HCT116 (cell line): ENCODE measurements around the gene PRKN. TPM values are rescaled to one million over a fixed set of nuclear protein-coding genes. Genes with fewer than 3 reads are reported as not detected.

Experiments
- ATAC-seq: fragments of 200-7000 bp; cut with Tn5 transposase; 2 replicates; pipeline ENCODE4 v1.9.1; 2020; ENCODE audit warnings: mild to moderate bottlenecking, moderate library complexity
- BruUV-seq: library from RNA; stranded (reverse); fragments of 400-500 nt; replicated peaks from 2 replicates; lab custom pipeline; 2021; lab: Mats Ljungman, UMichigan
- CTCF ChIA-PET: fragments of 300-600 bp; sonication (Branson Sonifier 250); formaldehyde crosslinking; loops from one replicate; lab custom pipeline; 2021; ENCODE audit warnings: antibody characterized with exemption; lab: Charles Lee
- POLR2A ChIA-PET: fragments of 300-600, 350-600 bp; sonication (Branson Sonifier 250); formaldehyde crosslinking; loops from one replicate; lab custom pipeline; 2021; ENCODE audit warnings: antibody characterized with exemption; lab: Charles Lee
- RAD21 ChIA-PET, 2 experiments: fragments of 300-600 bp; sonication (Branson Sonifier 250); formaldehyde crosslinking; loops; one replicate each; lab custom pipeline; 2023; ENCODE audit warnings: low total read pairs in 2 of 2; ENCODE audit not compliant: uncharacterized antibody in 2 of 2, unreplicated experiment in 2 of 2, low non-redundant PET in 1 of 2; lab: Charles Lee
- DNase-seq: peaks from one replicate; pipeline ENCODE4 v3.0.0-alpha.2; 2010; ENCODE audit warnings: low read depth, low spot score
- H2AFZ ChIP-seq: fragments of 200-600 bp; shearing (Covaris generic), sonication (generic); 2 replicates; pipeline ENCODE4 v1.6.1; 2017; ENCODE audit warnings: low read depth, mixed run types, mixed read lengths, antibody characterized with exemption, low read length; ENCODE audit not compliant: poor library complexity, severe bottlenecking
- H3K27ac ChIP-seq: 2 replicates; pipeline ENCODE4 v1.5.1; 2012; ENCODE audit warnings: low read depth, low read length
- H3K27me3 ChIP-seq: fragments of 200-600 bp; sonication (generic); 2 replicates; pipeline ENCODE4 v1.6.1; 2016; ENCODE audit warnings: mixed run types, low read length, mixed read lengths; ENCODE audit not compliant: insufficient read depth
- H3K36me3 ChIP-seq, 2 experiments: fragments of 200-500 bp in 1 of 2; fragments of 200-600 bp in 1 of 2; sonication (Bioruptor generic) in 1 of 2; sonication (generic) in 1 of 2; 2 replicates each; pipeline versions ENCODE4 v1.5.1 to v1.6.1; 2014 to 2016; ENCODE audit warnings: low read length in 2 of 2, inconsistent platforms in 1 of 2, mixed read lengths in 1 of 2, mixed run types in 1 of 2; ENCODE audit not compliant: insufficient read depth in 2 of 2, control insufficient read depth in 1 of 2
- H3K4me1 ChIP-seq, 2 experiments: fragments of 200-600 bp in 1 of 2; sonication (generic) in 1 of 2; 2 replicates each; pipeline versions ENCODE4 v1.5.1 to v1.6.1; 2012 to 2017; ENCODE audit warnings: low read length in 2 of 2, inconsistent platforms in 1 of 2, mild to moderate bottlenecking in 1 of 2, mixed read lengths in 1 of 2, mixed run types in 1 of 2, moderate library complexity in 1 of 2; ENCODE audit not compliant: insufficient read depth in 2 of 2, control insufficient read depth in 1 of 2
- H3K4me2 ChIP-seq: fragments of 200-600 bp; sonication (generic); 2 replicates; pipeline ENCODE4 v1.6.1; 2017; ENCODE audit warnings: mixed run types, low read length, mixed read lengths
- H3K4me3 ChIP-seq, 2 experiments: fragments of 200-600 bp in 1 of 2; sonication (generic) in 1 of 2; replicated peaks in 1 of 2; 2 replicates each; pipeline ENCODE4 v1.5.1; 2011 to 2016; ENCODE audit warnings: low read length in 2 of 2, control low read depth in 1 of 2, low read depth in 1 of 2, mild to moderate bottlenecking in 1 of 2, mixed read lengths in 1 of 2, mixed run types in 1 of 2
- H3K79me2 ChIP-seq: fragments of 200-600 bp; sonication (generic); 2 replicates; pipeline ENCODE4 v1.6.1; 2017; ENCODE audit warnings: mild to moderate bottlenecking, mixed run types, low read length, moderate library complexity, mixed read lengths; ENCODE audit not compliant: insufficient read depth
- H3K9ac ChIP-seq: fragments of 200-600 bp; sonication (generic); 2 replicates; pipeline ENCODE4 v1.6.1; 2016; ENCODE audit warnings: low read length, mixed read lengths
- H3K9me2 ChIP-seq: fragments of 200-600 bp; sonication (generic), shearing (Covaris generic); 2 replicates; pipeline ENCODE4 v1.6.1; 2017; ENCODE audit warnings: mixed run types, mild to moderate bottlenecking, moderate library complexity; ENCODE audit not compliant: insufficient read depth
- H3K9me3 ChIP-seq, 2 experiments: fragments of 200-500 bp in 1 of 2; fragments of 200-600 bp in 1 of 2; sonication (Bioruptor generic) in 1 of 2; sonication (generic) in 1 of 2; 2 replicates each; pipeline ENCODE4 v1.6.1; 2014 to 2017; ENCODE audit warnings: low read length in 2 of 2, mixed read lengths in 2 of 2, inconsistent platforms in 1 of 2, low read depth in 1 of 2, mild to moderate bottlenecking in 1 of 2, mixed run types in 1 of 2, moderate library complexity in 1 of 2; ENCODE audit not compliant: control insufficient read depth in 1 of 2, insufficient read depth in 1 of 2
- H4K20me1 ChIP-seq: fragments of 200-600 bp; sonication (generic), shearing (Covaris generic); 2 replicates; pipeline ENCODE4 v1.6.1; 2017; ENCODE audit warnings: mixed run types, mild to moderate bottlenecking, moderate library complexity; ENCODE audit not compliant: insufficient read depth
- ATF3 ChIP-seq: IDR thresholded peaks from 2 replicates; pipeline ENCODE4 v1.6.1; 2012
- CBX3 ChIP-seq: IDR thresholded peaks from 2 replicates; pipeline ENCODE4 v1.6.1; 2012; ENCODE audit warnings: low read depth
- CEBPB ChIP-seq: IDR thresholded peaks from 2 replicates; pipeline ENCODE4 v1.6.1; 2012; ENCODE audit warnings: low read depth
- CTCF ChIP-seq, 3 experiments: fragments of 200-600 bp in 1 of 3; sonication (generic) in 1 of 3; IDR thresholded peaks in 2 of 3; conservative IDR thresholded peaks in 1 of 3; 2 replicates each; pipeline ENCODE4 v1.5.1; 2012 to 2017; ENCODE audit warnings: low read depth in 2 of 3, low read length in 2 of 3, antibody characterized with exemption in 1 of 3, borderline replicate concordance in 1 of 3, control low read depth in 1 of 3, mild to moderate bottlenecking in 1 of 3, mixed read lengths in 1 of 3, mixed run types in 1 of 3, moderate library complexity in 1 of 3; ENCODE audit not compliant: insufficient read depth in 1 of 3
- EZH2 ChIP-seq: fragments of 200-600 bp; sonication (generic); IDR thresholded peaks from 2 replicates; pipeline ENCODE4 v1.6.1; 2017; ENCODE audit warnings: antibody characterized with exemption, mixed run types
- EZH2phosphoT487 ChIP-seq: fragments of 200-600 bp; IDR thresholded peaks from 2 replicates; pipeline ENCODE4 v1.6.1; 2018; ENCODE audit warnings: antibody characterized with exemption, borderline replicate concordance
- JUND ChIP-seq: IDR thresholded peaks from 2 replicates; pipeline ENCODE4 v1.6.1; 2012
- MAX ChIP-seq: IDR thresholded peaks from 2 replicates; pipeline ENCODE4 v1.6.1; 2012
- POLR2AphosphoS5 ChIP-seq: IDR thresholded peaks from 2 replicates; pipeline ENCODE4 v1.6.1; 2011; ENCODE audit warnings: mild to moderate bottlenecking, low read depth, low read length, moderate library complexity
- SRF ChIP-seq: IDR thresholded peaks from 2 replicates; pipeline ENCODE4 v1.6.1; 2012; ENCODE audit warnings: low read depth
- YY1 ChIP-seq: IDR thresholded peaks from 2 replicates; pipeline ENCODE4 v1.6.1; 2011; ENCODE audit warnings: low read length, low read depth, moderate library complexity, mild to moderate bottlenecking; ENCODE audit not compliant: insufficient replicate concordance; ENCODE audit errors: extremely low read depth
- intact Hi-C: fragments of 100-400 bp; cut with micrococcal nuclease; formaldehyde crosslinking; loops from 2 replicates; pipeline ENCODE4 v1.10.0; 2022
- total RNA-seq: library from RNA; stranded (reverse); gene quantifications from one replicate; pipeline ENCODE4 v1.2.1, GENCODE V29; 2021; ENCODE audit not compliant: unreplicated experiment

The PRKN gene
- total RNA-seq, 1 experiment from 2014 or later: 2.6 TPM

GRCh38 chr6:161796681-161797080 is 930.9 kb downstream of the PRKN start:
- intact Hi-C loops: no loop called here
- H2AFZ ChIP-seq: no peak overlapping the region
- DNase-seq (no peak), ATAC-seq (no peak)
- H3K4me2 ChIP-seq: no peak overlapping the region
- no peak overlapping the region for H3K27ac ChIP-seq
- CTCF ChIA-PET: no interaction called here
- H3K9me3 ChIP-seq: no peaks in the 10 kb centered on the region
- no peak for TF ChIP-seq JUND
- TF ChIP-seq SRF: no peak
- TF ChIP-seq POLR2AphosphoS5: no peak
- TF ChIP-seq MAX: no peak
- TF ChIP-seq CBX3: no peak
- no peak for TF ChIP-seq EZH2phosphoT487
- TF ChIP-seq EZH2: no peak
- no peak for TF ChIP-seq CTCF (IDR thresholded peaks at IDR 0.05 in 2 of 3, conservative IDR thresholded peaks at IDR 0.05 in 1 of 3; ENCODE audit: borderline replicate concordance in 1 of 3, insufficient read depth in 1 of 3, low read depth in 2 of 3, low read length in 2 of 3)
- no peak for TF ChIP-seq CEBPB
- TF ChIP-seq YY1: no peak
- TF ChIP-seq ATF3: no peak
- H3K27me3 ChIP-seq: no peaks in the 10 kb centered on the region
- POLR2A ChIA-PET: no interaction called here
- no peak overlapping the region for H3K4me3 ChIP-seq
- H3K36me3 ChIP-seq: no peaks in the 10 kb centered on the region
- H3K9me2 ChIP-seq: no peaks in the 10 kb centered on the region
- H4K20me1 ChIP-seq: no peaks in the 10 kb centered on the region
- no TSS peak for BruUV-seq
- H3K9ac ChIP-seq: no peak overlapping the region
- no peaks in the 10 kb centered on the region for H3K79me2 ChIP-seq
- H3K4me1 ChIP-seq: no peaks in the 10 kb centered on the region
- RAD21 ChIA-PET: no interaction called here
